Left lung (tissue), 10 donors: ENCODE measurements around the gene CNPY4. TPM values are rescaled to one million over a fixed set of nuclear protein-coding genes. Genes with fewer than 3 reads are reported as not detected.

Experiments used
- ATAC-seq: fragments of 200-7000 bp; cut with Tn5 transposase; one replicate; pipeline ENCODE4 v1.9.1; 2020; ENCODE audit warnings: moderate library complexity
- DNase-seq, 4 donors: peaks; one replicate each; pipeline ENCODE4 v3.0.0-alpha.2; 2013 to 2020
- H3K27ac ChIP-seq, 2 donors: fragments of 200-600 bp; sonication (generic) in 1 of 2; one replicate each; pipeline versions ENCODE4 v1.5.0 to v1.8.0; 2020 to 2021
- H3K27me3 ChIP-seq, 2 donors: fragments of 200-600 bp; sonication (generic) in 1 of 2; one replicate each; pipeline versions ENCODE4 v1.5.0 to v1.8.0; 2020 to 2021
- H3K36me3 ChIP-seq, 2 donors: fragments of 200-600 bp; sonication (generic) in 1 of 2; one replicate each; pipeline versions ENCODE4 v1.5.0 to v1.8.0; 2020 to 2021
- H3K4me1 ChIP-seq, 2 donors: fragments of 200-600 bp; one replicate each; pipeline ENCODE4 v1.8.0; 2021
- H3K4me3 ChIP-seq, 2 donors: fragments of 200-600 bp; sonication (generic) in 1 of 2; one replicate each; pipeline versions ENCODE4 v1.5.0 to v1.8.0; 2020 to 2021; ENCODE audit warnings: mild to moderate bottlenecking in 1 of 2
- H3K9me3 ChIP-seq, 2 donors: fragments of 200-600 bp; sonication (generic) in 1 of 2; one replicate each; pipeline versions ENCODE4 v1.5.0 to v1.8.0; 2020 to 2021
- intact Hi-C, 2 donors: fragments of 100-400 bp; cut with DNase I; formaldehyde crosslinking; loops; one replicate each; pipeline versions ENCODE4 v1.11.2 to v1.14.2; 2022
- polyA plus RNA-seq, 6 donors: library from polyadenylated mRNA; unstranded; fragments of 120-200 nt; gene quantifications; one replicate each; pipeline ENCODE4 v1.2.1, GENCODE V29; 2013; ENCODE audit not compliant: insufficient read length in 6 of 6
- total RNA-seq, 2 donors: library from RNA; stranded (reverse); fragmentation: NEBNext Ultra II Directional; extraction: Animal tissue kit (Norgen Biotek cat#: 25700); gene quantifications; one replicate each; pipeline ENCODE4 v1.2.1, GENCODE V29; 2021
- TF ChIP-seq, protein P1 (sequence below), 2 donors: fragments of 200-600 bp; sonication (generic) in 1 of 2; IDR thresholded peaks; one replicate each; pipeline versions ENCODE4 v1.5.0 to v1.8.0; 2021; ENCODE audit warnings: antibody characterized with exemption in 2 of 2
- donor health status: DM: no; HTN: yes; CAD: no.
- donor health status: DM: no; HTN: no; CAD: no.

The CNPY4 gene
- total and polyA plus RNA-seq, 8 donors = 15.1 to 54.1 (median 39.8) TPM

DNA sequence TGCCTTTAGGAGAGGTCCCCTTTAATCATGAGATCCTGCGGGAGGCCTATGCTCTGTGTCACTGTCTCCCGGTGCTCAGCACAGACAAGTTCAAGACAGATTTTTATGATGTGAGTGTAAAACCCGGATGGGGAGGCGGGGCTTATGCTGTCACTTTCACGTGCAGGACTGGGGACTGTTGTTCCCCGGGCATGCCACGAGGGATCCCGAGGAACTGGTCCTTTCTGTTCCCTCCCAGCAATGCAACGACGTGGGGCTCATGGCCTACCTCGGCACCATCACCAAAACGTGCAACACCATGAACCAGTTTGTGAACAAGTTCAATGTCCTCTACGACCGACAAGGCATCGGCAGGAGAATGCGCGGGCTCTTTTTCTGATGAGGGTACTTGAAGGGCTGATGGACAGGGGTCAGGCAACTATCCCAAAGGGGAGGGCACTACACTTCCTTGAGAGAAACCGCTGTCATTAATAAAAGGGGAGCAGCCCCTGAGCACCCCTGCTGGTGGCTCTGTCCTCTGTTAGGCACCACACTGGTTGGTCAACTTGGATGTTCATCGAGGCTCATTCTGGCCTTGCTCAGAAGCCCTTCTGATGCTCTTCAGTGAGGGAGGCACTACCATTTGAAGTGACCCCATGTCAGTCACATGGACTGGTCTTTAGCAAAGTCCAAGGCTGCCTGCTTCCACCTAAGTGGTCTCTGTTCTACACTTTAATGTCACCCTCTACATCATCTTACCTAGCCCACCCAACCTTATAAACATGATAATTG lies 27.8 kb upstream of the CNPY4 start:
- no peaks in the 10 kb centered on the region for H3K9me3 ChIP-seq
- H3K27ac ChIP-seq = no peak overlapping the region
- ATAC-seq (no peak), DNase-seq (no peak)
- intact Hi-C loops = no loop called here
- H3K4me1 ChIP-seq = peaks cover 0 to 32% of the 10 kb centered on the region in 2 donors
- TF ChIP-seq, protein P1, sequence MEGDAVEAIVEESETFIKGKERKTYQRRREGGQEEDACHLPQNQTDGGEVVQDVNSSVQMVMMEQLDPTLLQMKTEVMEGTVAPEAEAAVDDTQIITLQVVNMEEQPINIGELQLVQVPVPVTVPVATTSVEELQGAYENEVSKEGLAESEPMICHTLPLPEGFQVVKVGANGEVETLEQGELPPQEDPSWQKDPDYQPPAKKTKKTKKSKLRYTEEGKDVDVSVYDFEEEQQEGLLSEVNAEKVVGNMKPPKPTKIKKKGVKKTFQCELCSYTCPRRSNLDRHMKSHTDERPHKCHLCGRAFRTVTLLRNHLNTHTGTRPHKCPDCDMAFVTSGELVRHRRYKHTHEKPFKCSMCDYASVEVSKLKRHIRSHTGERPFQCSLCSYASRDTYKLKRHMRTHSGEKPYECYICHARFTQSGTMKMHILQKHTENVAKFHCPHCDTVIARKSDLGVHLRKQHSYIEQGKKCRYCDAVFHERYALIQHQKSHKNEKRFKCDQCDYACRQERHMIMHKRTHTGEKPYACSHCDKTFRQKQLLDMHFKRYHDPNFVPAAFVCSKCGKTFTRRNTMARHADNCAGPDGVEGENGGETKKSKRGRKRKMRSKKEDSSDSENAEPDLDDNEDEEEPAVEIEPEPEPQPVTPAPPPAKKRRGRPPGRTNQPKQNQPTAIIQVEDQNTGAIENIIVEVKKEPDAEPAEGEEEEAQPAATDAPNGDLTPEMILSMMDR (IDR thresholded peaks at IDR 0.05) = no peak
- no peaks in the 10 kb centered on the region for H3K27me3 ChIP-seq
- no peak overlapping the region for H3K4me3 ChIP-seq
- H3K36me3 ChIP-seq = peaks cover 11 to 64% of the 10 kb centered on the region in 2 donors

DNA sequence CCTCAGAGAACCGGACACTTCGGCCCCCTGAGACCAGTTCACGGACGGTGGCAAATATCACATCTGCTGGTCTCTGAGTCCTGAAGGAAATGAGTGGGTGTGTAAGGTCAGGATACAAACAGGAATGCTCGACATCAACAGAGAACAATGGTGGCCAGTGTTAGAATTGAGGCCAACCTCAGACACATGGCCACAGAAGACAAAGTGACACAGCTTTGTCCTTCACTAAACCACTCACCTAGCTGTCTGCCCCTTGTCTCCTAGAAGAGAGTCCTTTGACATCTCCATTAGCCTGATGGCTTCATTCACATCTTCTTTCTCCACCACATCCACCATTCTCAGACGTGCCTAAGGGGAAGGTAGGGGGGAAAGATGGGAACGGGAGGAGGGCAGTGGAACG lies 26.4 kb upstream of the CNPY4 start:
- peaks cover 0 to 34% of the 10 kb centered on the region in 2 donors for H3K4me1 ChIP-seq
- H3K27me3 ChIP-seq = no peaks in the 10 kb centered on the region
- ATAC-seq (no peak), DNase-seq (no peak)
- H3K9me3 ChIP-seq = no peaks in the 10 kb centered on the region
- peaks cover 11 to 78% of the 10 kb centered on the region in 2 donors for H3K36me3 ChIP-seq
- TF ChIP-seq, protein P1 (IDR thresholded peaks at IDR 0.05) = no peak
- intact Hi-C loops = no loop called here
- no peak overlapping the region for H3K27ac ChIP-seq
- H3K4me3 ChIP-seq = no peak overlapping the region

DNA sequence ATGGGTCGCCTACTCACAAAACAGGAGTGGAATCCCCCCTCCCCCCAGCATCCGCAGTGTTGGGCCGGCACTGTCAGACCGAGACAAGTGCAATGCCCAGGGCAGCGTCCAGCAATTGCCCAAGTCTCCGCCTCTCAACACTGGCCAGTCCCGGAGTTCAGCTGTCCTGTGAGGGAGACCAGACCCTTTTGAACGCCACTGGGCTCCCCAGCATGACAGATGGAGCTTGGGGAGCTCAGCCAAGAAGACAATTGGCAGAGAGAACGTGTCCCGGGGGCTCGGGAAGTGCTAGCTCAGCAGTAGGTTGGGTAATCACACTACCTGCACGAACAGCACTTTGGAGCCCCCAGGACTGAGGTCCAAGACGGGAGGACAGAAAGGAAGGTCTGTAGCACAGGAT lies 25.9 kb upstream of the CNPY4 start:
- peaks cover under 1 to 33% of the 10 kb centered on the region in 2 donors for H3K4me1 ChIP-seq
- H3K9me3 ChIP-seq = no peaks in the 10 kb centered on the region
- TF ChIP-seq, protein P1 (IDR thresholded peaks at IDR 0.05) = no peak
- DNase-seq = no peak
- H3K27me3 ChIP-seq = no peaks in the 10 kb centered on the region
- H3K27ac ChIP-seq = no peak overlapping the region
- no peak for ATAC-seq
- intact Hi-C loops = no loop called here
- H3K4me3 ChIP-seq = no peak overlapping the region
- H3K36me3 ChIP-seq = peaks cover 11 to 83% of the 10 kb centered on the region in 2 donors

DNA sequence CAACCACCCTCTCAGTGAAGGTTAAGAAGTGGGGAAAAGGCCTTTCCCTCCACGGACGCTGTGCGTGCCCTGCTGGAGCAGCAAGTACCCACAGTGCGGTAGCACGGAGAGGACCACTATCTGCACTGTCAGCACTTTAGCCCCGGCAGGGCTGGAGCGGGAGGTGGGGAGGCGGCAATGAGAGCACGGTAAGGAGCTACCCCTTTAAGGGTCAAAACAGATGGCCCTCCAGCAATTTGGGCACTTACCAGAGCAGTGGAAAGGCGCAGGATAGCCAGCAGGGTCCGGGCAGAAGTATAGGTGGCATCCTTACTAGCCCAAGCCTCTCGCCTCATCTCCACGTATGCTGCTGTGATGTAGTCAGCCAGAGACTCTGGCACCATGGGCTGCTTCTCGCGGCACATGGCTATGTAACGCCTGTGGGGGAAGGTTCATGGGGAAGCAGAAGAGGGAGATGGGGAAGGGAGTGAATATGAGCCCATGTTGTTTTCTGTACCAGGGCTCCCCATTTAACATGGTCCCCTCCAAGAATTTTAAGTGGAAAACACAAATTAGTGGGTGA lies 25.4 kb upstream of the CNPY4 start:
- TF ChIP-seq, protein P1 (IDR thresholded peaks at IDR 0.05) = no peak
- no peak overlapping the region for H3K27ac ChIP-seq
- DNase-seq (no peak), ATAC-seq (no peak)
- peaks cover 6 to 31% of the 10 kb centered on the region in 2 donors for H3K4me1 ChIP-seq
- no peaks in the 10 kb centered on the region for H3K27me3 ChIP-seq
- intact Hi-C loops = no loop called here
- H3K9me3 ChIP-seq = no peaks in the 10 kb centered on the region
- H3K36me3 ChIP-seq = peaks cover 11 to 88% of the 10 kb centered on the region in 2 donors
- H3K4me3 ChIP-seq = no peak overlapping the region

DNA sequence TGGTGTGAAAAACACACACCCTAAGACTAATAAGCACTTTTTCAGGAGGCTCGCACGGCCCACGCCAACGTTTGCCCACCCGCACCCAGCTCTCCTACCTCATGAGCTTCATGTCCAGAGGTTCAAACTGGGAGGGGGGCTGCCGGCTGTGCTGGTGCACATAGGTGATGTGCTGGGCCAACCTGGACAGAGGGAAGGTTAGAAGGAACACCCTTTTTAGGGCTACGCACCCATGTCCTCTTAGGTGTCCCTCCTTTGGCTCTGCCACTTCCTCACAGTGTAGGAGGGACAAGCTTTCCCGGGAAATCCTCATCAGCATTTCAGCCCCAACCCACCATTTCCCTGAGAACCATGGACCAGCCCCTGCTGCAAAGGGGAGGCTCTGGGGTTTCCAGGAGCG lies 24.1 kb upstream of the CNPY4 start:
- Histone ChIP-seq H3K4me3 (no peak overlapping the region), H3K27me3 (no peaks in the 10 kb centered on the region), H3K36me3 (peaks cover 11 to 92% of the 10 kb centered on the region in 2 donors), H3K4me1 (peaks cover 16 to 30% of the 10 kb centered on the region in 2 donors), H3K9me3 (no peaks in the 10 kb centered on the region), H3K27ac (no peak overlapping the region)
- DNase-seq (no peak), ATAC-seq (no peak)
- intact Hi-C loops = no loop called here
- TF ChIP-seq, protein P1 (IDR thresholded peaks at IDR 0.05) = no peak
